SJCRH30 (cell line): ENCODE data around the gene LAMB1. TPM values are rescaled to one million over a fixed set of nuclear protein-coding genes. Genes with fewer than 3 reads are reported as not detected.
A peak's percentile ranks its signal among the peaks of the same experiment; 100 is the strongest.
"Not testable (repeated sequence)": the region's sequence is repeated elsewhere in the genome, so short reads cannot be mapped to it uniquely, and the experiment has no call there.

Source experiments
- DNase-seq, 2 experiments: peaks; one replicate each; pipeline ENCODE4 v3.0.0-alpha.2; 2015 to 2020
- H3K27ac ChIP-seq: fragments of 250-450 bp; sonication (Bioruptor Pico); 2 replicates; pipeline ENCODE4 v1.5.1; 2020; ENCODE audit warnings: mild to moderate bottlenecking, moderate library complexity
- H3K27me3 ChIP-seq: fragments of 250-450 bp; sonication (Bioruptor Pico); 2 replicates; pipeline ENCODE4 v1.5.1; 2020; ENCODE audit warnings: mild to moderate bottlenecking, moderate library complexity
- H3K36me3 ChIP-seq: fragments of 250-450 bp; sonication (Bioruptor Pico); 2 replicates; pipeline ENCODE4 v1.5.1; 2020; ENCODE audit warnings: mild to moderate bottlenecking, moderate library complexity
- H3K4me1 ChIP-seq: fragments of 250-450 bp; sonication (Bioruptor Pico); 2 replicates; pipeline ENCODE4 v1.5.1; 2020; ENCODE audit warnings: mild to moderate bottlenecking, moderate library complexity
- H3K4me3 ChIP-seq: fragments of 250-450 bp; sonication (Bioruptor Pico); 2 replicates; pipeline ENCODE4 v1.5.1; 2020; ENCODE audit warnings: mild to moderate bottlenecking, moderate library complexity
- H3K9me3 ChIP-seq: fragments of 250-450 bp; sonication (Bioruptor Pico); replicated peaks from 2 replicates; pipeline ENCODE4 v1.5.1; 2020; ENCODE audit warnings: mild to moderate bottlenecking, moderate library complexity
- total RNA-seq: library from RNA; depleted of rRNA; stranded (reverse); fragments of >200 nt; shearing (Covaris generic); gene quantifications from 2 replicates; pipeline ENCODE4 v1.2.3, GENCODE V29; 2014

The LAMB1 gene
- total RNA-seq, 1 experiment from 2014 or later = 106 TPM

- Histone ChIP-seq H3K27ac (peak overlapping the region; percentile 78), H3K36me3 (peaks cover 34% of the 10 kb centered on the region), H3K4me3 (peak overlapping the region; percentile 80), H3K4me1 (peaks cover 8% of the 10 kb centered on the region; the same call in 1 of the 2 replicates), H3K27me3 (no peaks in the 10 kb centered on the region), H3K9me3 (no peaks in the 10 kb centered on the region)
- no peak for DNase-seq
Observed at GRCh38 chr7:107891636-107892366, 111.2 kb downstream of the LAMB1 start.

- Histone ChIP-seq H3K36me3 (peaks cover 32% of the 10 kb centered on the region), H3K4me1 (peaks cover 8% of the 10 kb centered on the region; the same call in 1 of the 2 replicates), H3K9me3 (no peaks in the 10 kb centered on the region), H3K27me3 (no peaks in the 10 kb centered on the region), H3K4me3 (peak within 1 kb of the TSS; percentile 80), H3K27ac (peak within 1 kb of the TSS; percentile 78)
- peak; percentile 92 to 93 for DNase-seq
Observed at GRCh38 chr7:107890962-107891635, 111.9 kb downstream of the LAMB1 start, which contains the start of gene DLD. Gene DLD, plus strand, starts transcription at chr7:107891183. Its CDS starts 68 bp downstream, at chr7:107891251.

- H3K4me1 ChIP-seq = peaks cover 8% of the 10 kb centered on the region; the same call in 1 of the 2 replicates
- no peak for DNase-seq
- peaks cover 26% of the 10 kb centered on the region for H3K36me3 ChIP-seq
- no peaks in the 10 kb centered on the region for H3K9me3 ChIP-seq
- H3K4me3 ChIP-seq = peak overlapping the region; percentile 80
- no peaks in the 10 kb centered on the region for H3K27me3 ChIP-seq
- H3K27ac ChIP-seq = peak overlapping the region; percentile 78
Observed at GRCh38 chr7:107890493-107890961, 112.4 kb downstream of the LAMB1 start.

DNA sequence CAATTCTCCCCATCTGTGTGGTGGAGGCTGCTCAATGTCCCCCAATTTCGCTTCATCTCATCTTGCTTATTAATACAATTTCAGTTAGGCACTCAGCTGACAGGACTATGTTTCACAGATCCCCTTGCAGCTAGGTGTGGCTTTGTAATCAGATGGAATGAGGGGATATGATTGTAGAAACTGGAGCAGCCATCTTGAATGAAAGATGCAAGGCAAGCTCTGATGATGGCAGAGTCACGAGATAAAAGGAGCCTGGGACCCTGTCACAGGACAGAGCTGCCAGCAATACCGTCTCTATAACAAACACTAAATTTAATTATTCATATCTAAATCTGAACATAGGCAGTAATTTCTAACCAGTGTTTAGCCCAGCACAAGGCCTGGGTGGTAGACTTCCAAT, 113.0 kb downstream of the LAMB1 start:
- no peaks in the 10 kb centered on the region for H3K9me3 ChIP-seq
- peaks cover 21% of the 10 kb centered on the region for H3K36me3 ChIP-seq
- H3K4me1 ChIP-seq = peaks cover 8% of the 10 kb centered on the region; the same call in 1 of the 2 replicates
- no peaks in the 10 kb centered on the region for H3K27me3 ChIP-seq
- no peak for DNase-seq
- H3K27ac ChIP-seq = no peak overlapping the region
- H3K4me3 ChIP-seq = peak overlapping the region; percentile 80

GRCh38 chr7:107887827-107888226, 115.1 kb downstream of the LAMB1 start:
- H3K4me3 ChIP-seq, H3K36me3 ChIP-seq, DNase-seq, H3K4me1 ChIP-seq, H3K27me3 ChIP-seq, H3K27ac ChIP-seq, H3K9me3 ChIP-seq: not testable (repeated sequence)

DNA sequence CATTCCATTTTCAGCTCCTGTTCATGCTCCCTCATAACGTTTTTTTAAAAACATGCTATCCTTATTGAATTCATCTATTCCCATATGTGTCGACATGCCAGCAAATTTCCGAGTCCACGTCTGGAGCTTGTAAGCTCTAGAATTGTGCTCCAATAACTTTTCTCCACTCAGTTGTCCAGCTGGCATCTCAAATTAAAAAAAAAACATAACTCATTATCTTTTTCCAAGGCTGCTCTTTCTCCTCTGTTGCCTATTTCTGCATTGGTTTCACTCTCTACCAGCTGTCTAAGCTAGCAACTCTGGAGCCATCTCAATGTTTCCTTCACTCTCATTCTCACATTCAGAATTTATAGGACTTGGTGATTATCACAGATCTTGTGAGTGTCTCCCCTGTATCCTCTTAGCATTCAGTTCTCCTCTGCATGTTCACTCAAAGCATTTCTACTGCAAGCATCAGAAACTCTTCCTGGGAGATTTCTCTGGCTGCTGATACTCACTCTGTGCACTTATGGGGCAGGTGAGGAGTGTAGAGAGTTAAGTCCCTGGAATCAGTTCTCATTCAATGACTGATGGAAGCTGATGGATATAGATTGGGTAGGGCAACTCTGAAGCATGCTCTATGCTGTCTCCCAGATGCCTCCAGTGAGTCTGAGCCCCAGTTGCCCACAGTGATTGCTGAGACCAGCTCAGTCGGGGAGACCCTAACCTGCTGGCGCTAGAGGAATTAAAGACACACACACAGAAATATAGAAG, 118.7 kb downstream of the LAMB1 start:
- Histone ChIP-seq H3K27me3 (no peaks in the 10 kb centered on the region), H3K4me1 (no peaks in the 10 kb centered on the region), H3K36me3 (no peaks in the 10 kb centered on the region), H3K27ac (no peak overlapping the region), H3K4me3 (no peak overlapping the region), H3K9me3 (no peaks in the 10 kb centered on the region)
- DNase-seq = no peak

- no peak overlapping the region for H3K27ac ChIP-seq
- H3K9me3 ChIP-seq = no peaks in the 10 kb centered on the region
- DNase-seq = no peak
- no peaks in the 10 kb centered on the region for H3K4me1 ChIP-seq
- no peak overlapping the region for H3K4me3 ChIP-seq
- no peaks in the 10 kb centered on the region for H3K36me3 ChIP-seq
- H3K27me3 ChIP-seq = no peaks in the 10 kb centered on the region
Observed at GRCh38 chr7:107882766-107883165, 120.2 kb downstream of the LAMB1 start.

GRCh38 chr7:107879400-107880035, 123.4 kb downstream of the LAMB1 start:
- DNase-seq = peak; percentile 40 to 76
- Histone ChIP-seq H3K4me1 (no peaks in the 10 kb centered on the region), H3K36me3 (no peaks in the 10 kb centered on the region), H3K27me3 (no peaks in the 10 kb centered on the region), H3K27ac (no peak overlapping the region), H3K9me3 (no peaks in the 10 kb centered on the region), H3K4me3 (no peak overlapping the region)

DNA sequence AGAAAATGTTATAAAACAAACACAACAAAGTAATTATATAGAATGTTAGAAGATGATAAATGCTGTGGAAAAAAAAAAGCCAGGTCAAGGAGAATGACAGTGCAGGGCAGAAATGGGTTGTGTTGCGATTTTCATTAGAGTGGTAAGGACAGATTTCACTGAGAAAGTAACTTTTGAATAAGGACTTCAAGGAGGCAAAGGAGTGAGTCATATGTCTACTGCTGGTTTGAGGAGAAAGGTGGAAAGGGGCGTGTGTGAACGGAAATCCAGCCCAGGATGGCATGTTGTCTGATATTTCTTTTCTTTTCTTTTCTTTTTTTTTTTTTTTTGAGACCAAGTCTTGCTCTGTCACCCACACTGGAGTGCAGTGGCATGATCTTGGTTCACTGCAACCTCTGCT, 124.3 kb downstream of the LAMB1 start:
- no peak for DNase-seq

DNA sequence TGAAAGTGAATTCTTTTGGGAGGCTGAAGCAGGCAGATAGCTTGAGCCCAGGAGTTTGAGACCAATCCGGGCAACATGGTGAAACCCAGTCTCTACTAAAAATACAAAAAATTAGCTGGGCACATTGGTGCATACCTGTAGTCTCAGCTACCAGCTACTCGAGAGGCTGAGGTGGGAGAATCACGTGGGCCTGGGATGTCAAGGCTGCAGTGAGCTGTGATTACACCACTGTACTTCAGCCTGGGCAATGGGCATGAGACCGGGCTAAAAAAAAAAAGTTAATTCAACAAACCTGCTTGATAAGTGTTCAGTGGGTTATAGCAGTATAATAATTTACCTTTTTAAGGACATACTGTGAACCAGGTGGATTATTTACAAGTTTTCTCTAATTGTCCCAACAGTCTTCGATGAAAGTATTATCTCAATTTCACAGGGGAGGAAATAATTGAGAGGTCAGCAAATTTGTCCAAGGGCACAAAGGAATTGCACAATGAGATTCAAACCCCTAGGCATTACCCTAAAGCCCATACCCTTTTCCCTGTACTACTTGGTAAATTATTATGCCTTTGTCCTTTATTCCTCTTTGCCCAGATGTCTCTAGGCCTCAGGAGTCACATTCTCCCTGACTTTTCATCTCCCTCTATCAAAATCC, 125.1 kb downstream of the LAMB1 start:
- Histone ChIP-seq H3K36me3 (no peaks in the 10 kb centered on the region), H3K9me3 (no peaks in the 10 kb centered on the region), H3K27ac (no peak overlapping the region), H3K4me3 (no peak overlapping the region), H3K4me1 (no peaks in the 10 kb centered on the region), H3K27me3 (no peaks in the 10 kb centered on the region)
- no peak for DNase-seq

More for the DNA sequence above, 124.3 kb downstream of the LAMB1 start:
- H3K27me3 ChIP-seq = no peaks in the 10 kb centered on the region
- no peaks in the 10 kb centered on the region for H3K4me1 ChIP-seq
- H3K4me3 ChIP-seq = no peak overlapping the region
- H3K9me3 ChIP-seq = no peaks in the 10 kb centered on the region
- H3K36me3 ChIP-seq = no peaks in the 10 kb centered on the region
- H3K27ac ChIP-seq = no peak overlapping the region

DNA sequence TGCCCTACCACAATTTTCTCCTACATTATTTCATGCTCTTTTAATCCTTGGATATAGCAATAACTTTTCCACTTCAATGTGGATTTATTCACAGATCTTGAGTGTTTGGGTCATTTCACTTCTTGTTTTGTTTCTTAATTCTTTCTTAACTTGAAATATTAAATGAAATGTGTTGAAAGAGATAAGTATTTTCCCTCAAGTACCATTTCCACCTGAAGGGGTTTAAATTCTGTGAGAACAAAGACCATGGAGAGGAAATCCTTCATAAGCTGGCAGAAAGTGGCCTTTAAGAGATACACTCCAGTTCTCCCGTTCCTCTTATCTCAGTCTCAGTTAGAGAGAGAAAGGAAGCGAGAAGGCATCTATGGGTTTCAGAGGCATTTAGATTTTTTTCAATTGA, 126.0 kb downstream of the LAMB1 start:
- Histone ChIP-seq H3K4me1 (no peaks in the 10 kb centered on the region), H3K36me3 (no peaks in the 10 kb centered on the region), H3K27ac (no peak overlapping the region), H3K4me3 (no peak overlapping the region), H3K9me3 (no peaks in the 10 kb centered on the region), H3K27me3 (no peaks in the 10 kb centered on the region)
- DNase-seq = no peak

- Histone ChIP-seq H3K36me3 (no peaks in the 10 kb centered on the region), H3K9me3 (no peaks in the 10 kb centered on the region), H3K4me3 (no peak overlapping the region), H3K4me1 (peaks cover 11% of the 10 kb centered on the region; the same call in 1 of the 2 replicates), H3K27ac (no peak overlapping the region), H3K27me3 (no peaks in the 10 kb centered on the region)
- DNase-seq = peak; percentile 51 to 85
Observed at GRCh38 chr7:107874605-107875446, 128.1 kb downstream of the LAMB1 start.

DNA sequence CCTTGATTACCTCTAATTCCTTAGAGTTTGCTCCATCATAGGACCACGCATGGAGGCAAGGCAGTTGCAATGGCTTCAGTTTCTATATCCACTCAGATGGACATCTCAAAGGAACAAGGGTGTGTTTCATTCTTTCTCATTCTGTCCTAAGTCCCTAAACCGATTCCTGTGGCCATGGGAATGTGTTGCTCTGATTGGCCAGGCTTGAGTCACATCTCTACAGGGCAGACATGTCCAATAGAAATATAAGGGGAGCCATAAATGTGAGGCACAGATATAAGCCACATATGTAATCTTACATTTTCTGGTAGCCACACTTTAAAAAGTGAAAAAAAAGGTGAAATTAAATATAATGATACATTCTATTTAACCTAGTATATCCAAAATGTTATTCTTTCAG, 128.8 kb downstream of the LAMB1 start:
- DNase-seq = no peak
- H3K27me3 ChIP-seq = no peaks in the 10 kb centered on the region

More for the DNA sequence above, 128.8 kb downstream of the LAMB1 start:
- H3K27ac ChIP-seq = no peak overlapping the region
- no peaks in the 10 kb centered on the region for H3K36me3 ChIP-seq
- no peak overlapping the region for H3K4me3 ChIP-seq
- H3K9me3 ChIP-seq = no peaks in the 10 kb centered on the region
- H3K4me1 ChIP-seq = peaks cover 11% of the 10 kb centered on the region; the same call in 1 of the 2 replicates
